ENCODE data around the gene NFATC1. TPM values are rescaled to one million over a fixed set of nuclear protein-coding genes. Genes with fewer than 3 reads are reported as not detected.

The NFATC1 gene
- total RNA-seq, 2 experiments from 2014 or later = 73.6 to 73.8 TPM

DNA sequence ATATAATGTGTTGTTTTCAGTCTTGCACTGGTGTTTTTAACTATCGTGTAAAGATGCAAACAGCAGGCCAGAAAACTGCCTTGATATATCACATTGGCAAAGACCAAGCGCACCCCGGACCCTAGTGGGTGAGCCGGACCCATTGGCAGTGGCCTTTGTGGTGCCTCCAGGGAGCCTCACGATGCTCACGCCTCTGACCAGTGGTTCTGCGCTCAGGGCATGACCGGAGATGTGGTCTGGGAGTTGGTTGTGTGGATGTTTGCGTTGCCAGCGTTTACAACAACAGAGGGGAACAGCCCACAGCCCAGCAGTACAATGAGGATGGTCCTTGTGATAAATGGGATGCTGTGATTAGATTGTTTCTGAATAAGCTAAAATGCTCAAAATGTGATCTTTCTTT, 32.6 kb downstream of the NFATC1 start:
- POLR2A ChIA-PET = no interaction called here
- CTCF ChIA-PET = no interaction called here

DNA sequence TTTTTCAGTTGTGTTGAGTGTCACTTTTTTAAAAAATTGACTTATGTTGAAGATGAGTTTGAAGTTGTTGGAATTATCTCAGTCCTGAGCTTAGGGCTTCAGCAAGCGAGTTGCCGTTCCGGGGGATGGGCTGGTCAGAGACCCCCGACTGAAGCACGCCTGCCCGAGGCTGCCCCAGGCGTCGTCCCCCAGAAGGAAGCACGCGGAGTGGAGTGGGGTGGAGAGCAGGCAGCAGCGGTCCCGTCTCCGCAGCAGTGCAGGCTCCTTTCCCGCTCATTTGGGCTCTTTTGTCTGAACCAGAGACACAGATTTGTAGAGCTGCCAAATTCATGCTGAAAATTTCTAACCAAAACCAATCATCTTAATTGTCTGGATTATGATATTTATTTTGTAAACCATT, 33.7 kb downstream of the NFATC1 start:
- CTCF ChIA-PET = no interaction called here

DNA sequence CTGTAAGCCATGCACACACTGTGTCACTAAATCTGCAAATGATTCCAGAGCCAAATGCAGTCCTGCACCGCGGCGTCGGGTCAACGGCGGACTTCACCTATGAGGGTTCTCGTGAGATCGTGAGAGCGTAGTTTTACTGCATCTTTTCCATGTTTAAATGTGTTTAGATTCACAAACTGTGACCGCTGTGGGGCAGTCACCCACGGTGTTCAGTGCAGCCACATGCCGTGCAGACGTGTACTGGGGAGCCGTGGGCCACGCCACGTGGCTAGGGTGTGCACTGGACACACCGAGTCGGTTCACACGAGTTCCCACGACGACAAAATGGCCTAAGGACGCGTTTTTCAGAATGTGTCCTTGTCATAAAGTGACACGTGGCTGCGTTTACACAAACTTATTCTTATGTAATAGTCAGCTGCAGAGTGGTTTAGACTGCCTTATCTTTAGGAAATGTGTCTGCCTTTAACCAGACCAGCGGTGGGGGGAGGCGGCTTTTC, 34.1 kb downstream of the NFATC1 start:
- CTCF ChIA-PET = no interaction called here

More for the DNA sequence above, 33.7 kb downstream of the NFATC1 start:
- POLR2A ChIA-PET = no interaction called here

DNA sequence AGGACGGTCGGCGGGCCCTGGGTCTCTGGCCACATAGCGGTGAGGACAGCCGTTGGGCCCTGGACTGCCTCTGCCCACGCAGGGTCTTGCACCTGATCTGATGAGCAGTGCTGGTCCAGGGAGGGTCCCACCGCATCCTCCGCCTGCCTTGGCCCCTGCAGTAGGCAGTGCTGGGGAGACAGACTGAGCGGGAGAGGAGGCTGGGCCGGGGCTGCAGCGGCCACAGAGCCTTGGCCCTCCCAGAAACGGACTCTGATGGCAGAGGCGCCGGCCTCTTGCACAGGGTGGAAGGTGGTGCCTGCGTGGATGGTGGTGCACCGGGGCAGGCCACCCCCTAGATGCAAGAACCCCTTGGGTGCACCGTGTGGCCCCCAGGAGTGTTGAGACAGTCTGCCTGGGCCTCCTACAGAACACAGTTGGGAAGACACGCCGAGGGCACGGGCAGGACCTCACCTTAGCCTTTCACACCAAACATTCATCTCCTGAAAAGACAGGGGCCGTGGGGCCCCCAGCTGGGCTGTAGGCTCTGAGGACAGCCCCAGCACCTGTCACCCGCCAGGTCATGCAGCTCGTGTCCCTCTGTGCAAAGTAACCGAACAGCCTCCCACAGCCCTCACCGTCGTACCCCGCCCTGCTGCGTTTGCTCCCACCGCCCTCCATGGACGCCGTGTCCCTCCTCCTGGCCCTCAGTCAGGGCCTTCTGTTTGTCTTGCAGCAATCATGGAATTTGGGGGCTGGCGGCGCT, 36.8 kb downstream of the NFATC1 start:
- ChIA-PET CTCF (interaction anchor here (0.9 to 1.3 kb wide), 2 partner anchors 18 to 54 kb away, joined by 3 to 4 read pairs; no protein-coding TSS in a partner anchor), POLR2A (no interaction called here)

More for the DNA sequence above, 34.1 kb downstream of the NFATC1 start:
- POLR2A ChIA-PET = no interaction called here

DNA sequence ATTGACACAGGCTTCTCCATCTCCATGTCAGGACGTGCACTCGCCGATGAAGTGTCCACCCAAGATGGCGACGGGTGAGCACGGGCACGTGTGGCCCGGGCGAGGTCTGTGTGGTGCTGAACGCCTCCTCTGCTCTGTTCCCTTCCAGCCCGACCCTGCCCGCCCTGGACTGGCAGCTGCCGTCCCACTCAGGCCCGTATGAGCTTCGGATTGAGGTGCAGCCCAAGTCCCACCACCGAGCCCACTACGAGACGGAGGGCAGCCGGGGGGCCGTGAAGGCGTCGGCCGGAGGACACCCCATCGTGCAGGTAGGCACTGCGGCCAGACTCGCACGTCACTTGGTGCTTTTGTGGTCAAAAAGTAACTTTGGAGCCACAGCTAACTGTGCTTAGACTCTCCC, 37.7 kb downstream of the NFATC1 start:
- ChIA-PET CTCF (interaction anchor here (0.9 to 1.6 kb wide), 3 partner anchors 12 to 55 kb away, joined by 3 to 4 read pairs (median 4); no protein-coding TSS in a partner anchor), POLR2A (no interaction called here)

DNA sequence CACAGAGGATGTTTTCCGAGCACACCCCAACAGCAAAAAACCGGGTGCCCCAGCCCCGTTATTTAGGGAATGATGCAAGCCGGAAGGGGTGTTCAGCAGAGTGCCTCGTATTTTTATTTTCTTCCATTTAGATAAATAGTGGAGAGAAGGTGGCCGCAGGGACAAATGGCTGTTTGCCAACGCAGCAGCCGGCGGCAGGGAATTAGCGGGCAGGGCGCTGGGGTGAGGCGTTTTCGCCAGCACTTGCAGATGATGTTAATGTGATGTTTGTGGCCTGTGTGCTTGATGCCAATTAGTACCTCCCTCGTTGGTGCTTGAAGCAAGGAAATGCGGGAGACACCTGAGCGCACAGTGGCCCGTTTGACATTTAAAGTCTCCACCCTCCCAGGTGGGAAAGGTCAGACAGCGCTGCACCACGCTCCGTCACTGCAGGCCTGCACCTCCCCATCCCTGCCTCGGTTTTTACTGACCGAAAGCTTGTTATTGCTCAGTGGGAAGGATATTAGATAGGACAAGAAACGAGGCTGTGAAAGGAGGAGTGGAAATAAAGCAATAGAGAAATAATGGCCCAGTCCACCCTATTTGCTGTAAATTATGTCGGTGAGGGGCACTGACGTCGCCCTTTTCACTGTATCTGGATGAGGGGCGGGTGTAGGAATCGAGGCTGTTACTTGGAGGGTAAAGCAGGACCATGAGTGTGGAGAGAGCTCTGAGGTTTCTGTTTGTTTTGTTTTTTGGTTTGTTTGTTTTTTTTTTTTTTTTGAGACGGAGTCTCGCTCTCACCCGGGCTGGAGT, 39.1 kb downstream of the NFATC1 start:
- ChIA-PET CTCF (interaction anchor here (1.2 to 1.6 kb wide), 6 partner anchors 12 to 88 kb away, joined by 3 to 7 read pairs (median 4); no protein-coding TSS in a partner anchor), POLR2A (interaction anchor here (1.0 to 1.3 kb wide), 2 partner anchors 90 to 243 kb away, joined by 3 read pairs; no protein-coding TSS in a partner anchor)

DNA sequence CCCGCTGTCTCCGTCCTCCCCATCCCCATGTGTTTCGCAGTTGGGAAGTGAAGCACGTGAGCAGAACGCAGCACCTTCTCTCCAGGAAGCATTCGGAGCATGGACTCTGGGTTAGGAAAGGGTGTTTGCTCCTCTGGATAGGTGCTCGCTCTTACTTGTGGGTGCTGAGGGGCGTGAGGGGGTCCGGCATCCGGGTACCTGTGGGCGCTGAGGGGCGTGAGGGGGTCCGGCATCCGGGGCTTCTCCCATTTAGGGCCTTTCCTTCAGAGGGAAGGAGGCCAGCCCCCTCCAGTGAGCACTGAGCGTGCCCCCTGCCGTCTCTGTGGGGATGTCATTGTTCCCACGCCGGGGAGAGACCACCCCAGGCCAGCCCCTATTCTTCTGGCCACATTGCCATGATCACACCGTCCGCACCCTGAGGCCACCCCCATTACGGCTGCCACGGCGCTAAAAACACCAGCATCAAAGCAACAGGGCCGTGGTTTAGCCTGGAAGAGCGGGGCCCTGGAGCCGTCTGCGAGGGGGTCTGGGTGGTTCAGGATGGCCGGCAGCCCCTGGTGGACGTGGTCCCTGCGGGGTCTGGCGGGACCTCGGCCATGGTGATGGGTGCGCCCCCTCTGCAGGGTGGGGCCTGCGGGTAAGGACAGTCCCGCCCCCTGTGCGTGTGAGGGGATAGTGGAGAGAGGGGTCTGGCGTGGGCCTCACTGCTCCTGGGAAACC, 41.0 kb downstream of the NFATC1 start:
- ChIA-PET CTCF (interaction anchor here (1.3 to 1.5 kb wide), 2 partner anchors 14 to 31 kb away, joined by 4 read pairs; no protein-coding TSS in a partner anchor), POLR2A (interaction anchor here (1.0 to 1.2 kb wide), 5 partner anchors 14 to 86 kb away, joined by 3 to 8 read pairs (median 4); no protein-coding TSS in a partner anchor)

DNA sequence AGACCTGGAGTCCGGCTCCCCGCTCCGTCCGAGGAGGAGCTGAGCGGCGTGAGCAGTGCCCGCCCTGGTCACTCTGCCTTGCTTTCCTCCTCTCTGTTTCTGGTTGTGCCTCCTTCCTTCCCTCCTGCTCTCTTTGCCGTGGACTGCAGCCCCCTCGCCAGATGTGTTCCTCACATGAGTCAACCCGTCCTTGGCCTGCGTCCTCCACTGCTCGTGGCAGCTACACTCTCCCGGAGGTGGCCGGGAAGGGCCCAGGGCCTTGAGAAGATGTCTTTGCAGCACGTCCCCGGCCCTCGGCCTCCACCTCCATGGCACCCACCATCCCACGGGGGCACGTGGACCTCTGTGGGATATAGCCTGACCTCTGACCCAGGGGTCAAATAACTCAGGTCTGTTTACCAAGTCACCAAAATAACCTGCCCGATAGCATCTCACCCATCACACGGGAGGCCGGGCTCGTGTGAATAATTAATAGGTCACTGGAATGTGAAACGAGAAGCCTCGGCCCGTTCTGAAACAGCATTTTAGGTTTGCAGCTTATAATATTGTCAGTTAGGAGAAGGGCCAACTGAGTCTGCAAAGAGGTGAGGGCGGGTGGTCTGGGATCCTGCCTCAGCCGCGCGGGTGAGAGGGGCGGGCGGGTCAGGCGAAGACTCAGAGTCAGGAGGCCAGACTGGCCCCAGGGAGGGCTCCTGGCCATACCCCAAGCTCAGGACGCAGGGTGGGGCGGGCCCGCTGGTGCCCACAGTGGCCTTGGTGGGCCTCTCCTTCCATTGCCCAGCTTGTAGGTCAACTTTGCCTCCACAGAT, 42.6 kb downstream of the NFATC1 start:
- CTCF ChIA-PET = interaction anchor here (1.3 kb wide), 1 partner anchor 33 kb away, joined by 3 read pairs; no protein-coding TSS in a partner anchor
- POLR2A ChIA-PET = no interaction called here

DNA sequence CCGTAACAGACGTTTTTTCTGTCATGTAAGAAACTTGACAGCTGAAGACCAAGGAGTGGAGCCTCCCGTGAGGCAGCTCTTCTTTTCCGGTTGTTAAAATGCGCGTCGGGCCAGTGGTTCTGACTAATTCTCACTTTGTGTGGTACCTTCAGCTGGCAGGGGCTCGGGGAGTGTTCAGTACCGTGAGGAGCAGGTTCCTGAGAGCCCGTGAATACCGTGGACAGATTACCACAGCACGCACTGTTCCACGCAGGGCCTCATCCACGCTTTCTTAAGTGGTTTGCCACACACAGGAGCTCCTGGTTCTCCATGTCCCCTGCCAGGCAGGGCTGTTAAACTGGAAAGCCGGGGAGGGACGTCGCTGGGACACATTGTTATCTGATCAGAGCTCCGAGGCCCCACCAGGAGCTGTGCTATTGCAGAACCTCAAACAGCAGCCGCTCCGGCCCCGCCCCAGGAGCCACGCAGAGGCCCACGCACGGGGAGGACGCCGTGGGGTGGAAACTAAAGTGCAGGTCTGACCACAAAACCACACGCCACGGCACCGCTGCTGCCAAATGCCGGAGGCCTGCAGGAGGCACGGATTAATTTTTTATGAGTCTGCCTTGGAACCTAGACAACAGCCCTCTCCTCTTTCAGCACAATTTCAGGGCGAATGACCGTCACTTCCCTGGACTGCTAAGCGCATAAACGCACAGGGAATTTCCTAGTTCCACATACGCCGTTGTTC, 43.3 kb downstream of the NFATC1 start:
- ChIA-PET CTCF (interaction anchor here (1.3 kb wide), 1 partner anchor 33 kb away, joined by 3 read pairs; no protein-coding TSS in a partner anchor), POLR2A (no interaction called here)

DNA sequence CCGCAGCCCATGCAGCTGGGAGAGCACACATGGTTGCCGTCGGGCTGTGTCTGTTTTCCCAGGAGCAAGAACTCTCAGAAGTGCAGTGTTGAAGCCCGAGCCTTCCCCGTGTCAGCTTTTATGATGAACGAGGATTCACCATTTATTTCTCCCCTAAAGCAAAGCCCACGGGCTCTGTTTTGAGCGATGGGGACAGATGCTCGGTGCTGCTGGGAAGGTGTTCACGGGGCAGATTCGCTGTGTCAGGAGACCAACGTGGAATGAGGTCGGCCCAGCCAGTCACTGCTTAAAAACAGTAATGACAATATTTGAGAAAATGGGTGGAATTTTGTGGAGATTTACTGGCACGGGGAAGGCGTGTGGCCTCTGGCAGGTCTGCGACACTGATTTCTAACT, 43.9 kb downstream of the NFATC1 start:
- CTCF ChIA-PET = interaction anchor here (1.3 kb wide), 1 partner anchor 34 kb away, joined by 3 read pairs; no protein-coding TSS in a partner anchor
- POLR2A ChIA-PET = no interaction called here

DNA sequence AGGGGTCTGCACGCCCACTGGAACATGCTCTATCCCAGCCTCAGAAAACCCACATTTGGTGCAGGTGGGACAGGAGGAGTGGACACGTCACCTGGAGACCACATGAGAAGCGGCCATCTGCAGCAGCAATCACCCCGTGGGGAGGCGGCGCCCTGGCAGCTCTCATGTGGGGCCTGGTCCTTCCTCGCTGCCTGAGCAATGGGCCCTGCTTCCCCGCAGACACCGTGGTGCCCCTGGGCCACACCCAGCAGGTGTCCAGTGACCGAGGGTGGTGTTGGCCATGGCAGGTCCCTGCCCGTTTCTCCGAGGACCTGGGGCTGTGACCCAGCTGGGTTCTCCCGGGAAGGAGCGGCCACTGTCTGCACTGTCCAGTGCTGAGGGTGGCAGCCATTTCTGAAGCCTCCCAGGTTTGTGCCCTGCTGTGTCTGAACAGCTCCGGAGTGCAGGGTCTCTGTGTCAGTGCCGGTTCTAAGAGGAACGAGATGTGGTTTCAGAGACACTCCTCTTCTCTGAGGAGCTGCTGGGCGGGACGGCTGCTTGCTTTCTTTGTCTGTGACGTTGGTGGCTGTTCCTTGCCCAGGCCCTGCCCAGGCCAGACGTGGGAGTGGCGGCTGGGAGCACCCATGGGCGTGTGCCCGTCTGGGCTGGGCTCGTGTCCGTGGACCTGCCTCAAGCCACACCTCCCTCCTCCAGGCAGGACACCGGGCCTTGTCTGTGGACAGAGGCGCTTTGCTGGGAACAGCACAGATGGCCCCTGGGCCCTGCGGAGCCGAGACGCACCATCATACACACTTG, 44.8 kb downstream of the NFATC1 start:
- CTCF ChIA-PET = no interaction called here
- POLR2A ChIA-PET = no interaction called here

DNA sequence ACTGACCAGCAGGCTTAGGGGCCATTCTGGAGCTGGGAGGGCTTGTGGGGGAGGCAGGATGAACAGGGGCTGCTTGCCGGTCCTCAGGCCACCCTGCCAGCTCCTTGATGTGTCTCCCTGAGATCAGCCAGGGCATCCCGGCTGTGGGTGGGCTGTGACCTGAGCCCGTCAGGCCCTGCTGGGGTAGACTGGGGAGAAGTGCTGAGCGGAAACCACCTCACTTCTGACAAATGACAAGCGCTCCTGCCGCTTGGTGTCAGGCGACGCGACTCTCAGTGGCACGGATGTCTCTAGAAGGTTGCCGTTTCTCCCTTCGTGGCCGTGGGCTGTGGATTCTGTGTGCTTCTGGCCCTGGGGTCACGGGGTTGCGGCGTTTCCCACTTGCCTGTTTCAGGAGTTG, 45.7 kb downstream of the NFATC1 start:
- ChIA-PET POLR2A (no interaction called here), CTCF (no interaction called here)

DNA sequence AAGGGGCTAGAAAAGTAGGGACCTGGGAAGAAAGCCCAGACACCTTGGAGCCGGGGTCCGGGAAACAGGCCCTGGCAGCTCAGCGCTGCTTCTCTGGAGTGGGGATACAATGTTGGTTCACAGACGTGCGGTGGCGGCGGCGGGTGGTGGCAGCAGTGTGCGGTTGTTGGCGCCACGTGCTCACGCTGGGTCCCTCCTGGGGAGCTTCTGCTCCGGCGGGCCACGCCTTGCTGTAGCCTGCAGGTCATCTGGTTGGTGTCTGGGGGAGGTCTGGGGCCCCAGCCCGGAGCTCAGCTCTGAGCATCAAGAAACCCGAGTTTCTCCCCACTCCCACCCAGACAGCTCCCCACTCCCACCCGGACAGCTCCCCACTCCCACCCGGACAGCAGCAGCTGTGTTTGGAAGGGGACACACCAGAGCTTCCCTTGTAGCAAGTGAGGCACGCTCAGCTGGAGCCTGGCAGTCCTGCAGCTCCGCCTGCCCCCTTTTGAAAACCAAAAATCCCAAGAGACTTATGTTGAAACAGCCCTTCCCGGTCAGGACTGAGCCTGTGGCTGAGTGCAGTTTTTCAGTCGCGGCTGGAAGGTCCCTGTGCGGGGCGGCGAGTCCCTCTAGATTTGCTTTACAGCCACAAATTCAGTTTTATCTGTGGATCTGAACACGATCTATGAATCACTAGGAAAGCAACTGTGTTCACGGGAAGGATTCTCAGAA, 46.9 kb downstream of the NFATC1 start:
- CTCF ChIA-PET = no interaction called here
- POLR2A ChIA-PET = no interaction called here

DNA sequence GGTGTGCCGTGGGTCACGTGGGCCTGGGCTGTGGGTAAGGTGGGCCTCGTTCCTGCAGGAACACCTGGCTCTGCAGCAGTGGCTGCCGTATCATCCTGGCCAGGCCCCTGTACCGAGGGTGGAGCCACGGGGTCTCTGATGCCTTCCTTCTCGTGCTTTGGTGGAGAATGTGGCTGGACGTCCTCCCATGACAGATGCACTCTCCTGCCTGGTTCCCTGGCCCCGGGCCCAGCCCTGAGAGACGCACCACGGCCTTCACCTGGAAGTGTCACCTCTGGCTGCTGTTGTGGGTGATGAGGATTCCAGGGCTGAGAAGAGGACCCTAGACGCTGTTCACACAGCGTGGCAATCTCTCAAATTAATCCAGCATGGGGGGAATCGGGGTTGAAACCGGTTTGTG, 49.5 kb downstream of the NFATC1 start:
- POLR2A ChIA-PET = no interaction called here
- CTCF ChIA-PET = no interaction called here

DNA sequence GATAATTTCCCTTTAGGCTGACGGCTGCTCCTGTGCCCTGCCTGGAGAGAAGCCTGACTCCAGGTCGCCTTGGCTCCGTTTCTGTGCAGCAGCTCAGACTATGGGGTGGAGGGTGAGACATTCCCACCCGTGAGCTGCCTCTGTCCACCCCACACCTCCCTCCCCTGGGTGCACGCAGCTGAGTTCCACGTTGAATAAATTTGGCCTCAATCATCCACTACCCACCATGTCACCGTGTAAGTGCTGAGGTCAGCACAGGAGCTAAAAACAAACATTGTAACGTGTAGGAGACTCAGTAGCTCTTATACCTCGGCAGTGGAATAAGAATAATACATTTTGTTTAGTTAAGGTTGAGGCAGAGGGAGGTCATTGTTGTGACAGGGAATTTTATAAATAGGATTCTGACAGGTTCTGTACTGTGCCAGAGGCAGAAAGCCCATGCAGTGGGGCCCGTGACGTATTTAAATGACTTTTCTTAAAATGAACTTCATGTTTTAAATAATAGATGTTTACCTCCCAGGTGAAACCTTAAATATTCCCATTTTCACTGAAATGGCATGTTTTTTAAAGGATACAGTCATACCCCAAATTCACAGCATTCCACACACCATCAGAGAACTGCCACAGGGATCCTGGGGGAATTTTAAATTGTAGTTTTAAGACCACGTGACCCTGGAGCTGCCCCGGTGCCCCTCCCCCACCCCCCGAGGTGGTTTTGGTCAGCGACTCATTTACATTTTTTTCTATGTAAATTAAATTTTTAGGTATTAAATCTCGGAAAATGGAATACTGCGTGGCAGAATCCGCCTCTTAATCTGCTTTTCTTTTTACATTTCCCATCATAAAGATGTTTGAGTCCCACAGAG, 50.2 kb downstream of the NFATC1 start:
- POLR2A ChIA-PET = no interaction called here
- CTCF ChIA-PET = no interaction called here

DNA sequence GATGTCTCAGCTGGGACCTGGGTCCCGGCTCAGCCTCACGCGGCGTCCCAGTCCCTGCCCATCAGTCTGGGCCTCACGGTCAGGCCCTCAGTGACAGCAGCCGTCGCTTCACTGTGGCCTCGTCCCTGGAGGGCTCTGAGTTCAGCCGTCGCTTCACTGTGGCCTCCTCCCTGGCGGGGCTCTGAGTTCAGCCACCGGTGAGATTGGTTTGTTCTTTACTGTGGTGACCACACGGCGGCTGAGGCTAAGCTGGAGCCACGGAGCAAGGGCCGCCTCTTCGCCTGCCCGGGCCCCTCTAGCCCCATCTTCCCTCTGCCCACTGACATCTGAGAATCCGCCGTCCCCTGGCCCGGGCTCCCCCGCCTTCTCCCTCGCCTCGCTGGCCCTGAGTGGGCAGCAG, 51.2 kb downstream of the NFATC1 start:
- CTCF ChIA-PET = no interaction called here

More for the DNA sequence above, 51.2 kb downstream of the NFATC1 start:
- POLR2A ChIA-PET = no interaction called here
